ENCODE data around the gene CILP.

CILP gene

DNA sequence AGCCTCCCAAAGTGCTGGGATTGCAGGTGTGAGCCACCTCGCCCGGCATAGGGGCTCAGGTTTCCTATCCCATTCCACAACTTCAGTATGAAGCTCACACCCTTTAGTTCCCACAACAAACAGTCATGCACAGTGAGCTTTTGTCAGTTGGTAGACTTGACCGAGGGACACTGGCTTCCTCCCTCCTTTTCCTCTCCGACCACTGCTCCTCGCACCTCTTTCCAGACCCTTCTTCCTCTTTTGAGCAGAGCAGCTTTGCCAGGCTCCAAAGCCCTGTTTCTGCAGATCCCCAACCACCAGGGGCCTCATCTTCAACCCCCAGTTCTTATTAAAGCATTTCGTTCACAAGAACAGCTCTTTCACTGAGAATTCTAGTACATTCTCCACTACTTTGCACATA lies 12.7 kb upstream of the CILP start:
- DNase-seq (ENCODE audit: insufficient read length, low spot score) = no peak
- no peak for FAIRE-seq
- TF ChIP-seq, protein P1, sequence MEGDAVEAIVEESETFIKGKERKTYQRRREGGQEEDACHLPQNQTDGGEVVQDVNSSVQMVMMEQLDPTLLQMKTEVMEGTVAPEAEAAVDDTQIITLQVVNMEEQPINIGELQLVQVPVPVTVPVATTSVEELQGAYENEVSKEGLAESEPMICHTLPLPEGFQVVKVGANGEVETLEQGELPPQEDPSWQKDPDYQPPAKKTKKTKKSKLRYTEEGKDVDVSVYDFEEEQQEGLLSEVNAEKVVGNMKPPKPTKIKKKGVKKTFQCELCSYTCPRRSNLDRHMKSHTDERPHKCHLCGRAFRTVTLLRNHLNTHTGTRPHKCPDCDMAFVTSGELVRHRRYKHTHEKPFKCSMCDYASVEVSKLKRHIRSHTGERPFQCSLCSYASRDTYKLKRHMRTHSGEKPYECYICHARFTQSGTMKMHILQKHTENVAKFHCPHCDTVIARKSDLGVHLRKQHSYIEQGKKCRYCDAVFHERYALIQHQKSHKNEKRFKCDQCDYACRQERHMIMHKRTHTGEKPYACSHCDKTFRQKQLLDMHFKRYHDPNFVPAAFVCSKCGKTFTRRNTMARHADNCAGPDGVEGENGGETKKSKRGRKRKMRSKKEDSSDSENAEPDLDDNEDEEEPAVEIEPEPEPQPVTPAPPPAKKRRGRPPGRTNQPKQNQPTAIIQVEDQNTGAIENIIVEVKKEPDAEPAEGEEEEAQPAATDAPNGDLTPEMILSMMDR (IDR thresholded peaks at IDR 0.05; ENCODE audit: insufficient read depth, missing control alignments) = no peak

DNA sequence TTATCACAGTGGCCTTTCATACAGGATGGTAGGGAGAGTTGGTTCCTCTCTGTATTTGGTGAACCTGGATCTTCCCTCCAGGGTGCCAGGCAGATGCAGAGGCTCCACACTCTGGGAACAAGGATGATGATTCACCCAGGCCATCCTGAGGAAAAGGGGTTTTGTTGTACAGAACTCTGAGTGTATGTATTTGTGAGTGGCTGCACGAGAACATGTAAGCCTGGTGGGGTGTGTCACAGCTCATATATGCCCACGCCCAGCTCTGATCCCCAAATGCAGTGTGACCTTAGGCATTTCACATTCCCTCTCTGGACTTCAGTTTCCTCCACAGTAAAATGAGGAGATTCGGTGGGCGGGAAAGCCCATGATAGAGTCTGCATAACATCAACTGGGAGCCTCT lies 11.6 kb upstream of the CILP start:
- TF ChIP-seq, protein P1 (IDR thresholded peaks at IDR 0.05; ENCODE audit: insufficient read depth, missing control alignments) = no peak
- DNase-seq (ENCODE audit: insufficient read length, low spot score) (no peak), FAIRE-seq (no peak)

DNA sequence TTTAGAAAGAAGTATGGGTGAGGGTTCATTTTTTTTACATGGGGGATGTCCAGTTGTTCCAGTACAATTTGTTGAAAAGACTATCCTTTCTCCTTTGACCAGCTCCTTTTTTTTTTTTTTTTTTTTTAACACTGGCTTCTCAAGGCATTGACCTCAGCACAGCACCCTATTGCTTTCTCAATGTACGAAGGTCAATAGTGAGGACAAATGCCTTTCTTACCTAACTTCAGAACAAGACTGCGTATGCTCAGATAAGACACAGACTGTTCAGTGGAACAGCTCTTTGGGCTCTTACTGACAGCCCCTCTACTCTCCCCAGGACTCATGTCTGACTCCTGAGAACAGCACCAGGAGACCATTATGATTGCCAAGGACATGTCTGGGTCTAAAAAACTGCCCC lies 10.4 kb upstream of the CILP start:
- no peak for FAIRE-seq

DNA sequence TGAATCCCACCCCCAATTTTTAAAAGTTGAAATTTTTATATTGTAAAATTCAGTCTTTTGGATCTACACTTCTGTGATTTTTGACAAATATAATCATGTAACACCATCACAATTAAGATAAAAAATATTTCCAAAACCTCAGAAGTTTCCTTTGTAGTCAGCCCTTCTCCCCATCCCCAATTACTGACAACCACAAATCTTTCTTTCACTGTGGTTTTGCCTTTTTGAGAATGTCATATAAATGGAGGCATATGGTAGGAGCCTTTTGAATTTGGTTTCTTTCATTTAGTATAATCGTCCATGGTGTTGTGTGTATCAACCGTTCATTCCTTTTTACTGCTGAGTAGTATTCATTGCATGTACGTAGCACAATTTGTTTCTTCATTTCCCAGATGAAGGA lies 7.9 kb upstream of the CILP start:
- DNase-seq (ENCODE audit: insufficient read length, low spot score) = no peak
- FAIRE-seq = no peak
- TF ChIP-seq, protein P1 (IDR thresholded peaks at IDR 0.05; ENCODE audit: insufficient read depth, missing control alignments) = no peak

More for the DNA sequence above, 10.4 kb upstream of the CILP start:
- TF ChIP-seq, protein P1 (IDR thresholded peaks at IDR 0.05; ENCODE audit: insufficient read depth, missing control alignments) = no peak
- DNase-seq (ENCODE audit: insufficient read length, low spot score) = no peak

DNA sequence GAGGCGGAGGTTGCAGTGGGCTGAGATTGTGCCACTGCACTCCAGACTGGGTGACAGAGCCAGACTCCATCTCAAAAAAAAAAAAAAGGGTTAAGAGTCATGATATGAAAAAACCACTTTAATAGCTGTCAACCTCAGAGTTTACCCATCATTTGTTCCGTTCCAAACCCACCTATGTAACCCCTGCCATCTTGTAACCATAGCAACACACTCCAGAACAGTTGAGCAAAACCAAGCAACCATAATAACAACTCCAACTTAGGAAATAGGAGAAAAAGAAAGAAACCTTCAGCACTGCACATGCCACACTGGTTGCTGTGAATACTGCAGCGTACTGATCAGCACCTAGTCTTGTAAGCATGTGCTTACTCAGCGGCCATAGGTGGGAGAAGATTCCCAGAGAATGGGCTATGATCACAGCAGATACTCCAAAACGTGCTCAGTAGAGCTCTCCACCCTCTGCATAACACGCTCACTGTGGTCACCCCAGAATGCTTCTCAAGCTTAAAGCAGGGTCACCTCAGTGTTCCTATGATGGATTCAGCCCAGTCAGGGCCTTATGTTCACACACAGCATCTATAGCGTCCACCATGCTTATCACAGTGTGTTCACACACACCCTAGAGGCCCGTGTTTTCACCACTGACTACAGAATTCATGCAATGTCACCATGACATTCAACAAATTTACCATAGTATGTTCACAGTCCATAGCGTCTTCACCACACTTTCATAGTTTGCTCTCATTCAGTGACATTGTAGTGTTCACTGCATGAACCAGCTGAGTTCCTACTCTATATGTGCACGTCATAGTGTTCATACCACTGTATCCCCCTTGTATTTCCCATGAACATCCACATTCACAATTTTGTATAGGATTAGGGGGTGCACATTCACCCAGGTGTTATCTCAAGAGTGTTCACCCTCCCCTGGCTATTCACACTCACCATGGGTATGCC lies 6.5 kb upstream of the CILP start:
- TF ChIP-seq, protein P1 (IDR thresholded peaks at IDR 0.05; ENCODE audit: insufficient read depth, missing control alignments) = no peak
- DNase-seq (ENCODE audit: insufficient read length, low spot score) (no peak), FAIRE-seq (no peak)

DNA sequence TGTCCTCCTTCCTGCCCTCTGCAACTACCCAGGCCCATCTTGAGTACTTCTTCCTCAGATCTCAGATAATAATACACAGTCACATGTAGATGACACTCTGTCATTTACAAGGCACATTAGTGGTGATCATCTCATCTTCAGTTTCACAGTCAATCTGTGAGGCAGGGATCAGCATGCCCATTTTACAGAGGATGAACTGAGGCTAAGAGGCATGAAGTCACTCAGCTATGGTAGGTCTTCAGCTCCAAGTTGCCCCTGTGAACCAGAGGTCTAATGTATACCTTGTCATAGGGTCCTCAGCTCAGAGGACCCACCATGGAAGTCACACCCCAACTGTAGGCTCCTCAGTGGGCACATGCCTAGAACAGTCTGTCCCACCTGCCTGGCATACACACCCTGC lies 4.2 kb upstream of the CILP start:
- TF ChIP-seq, protein P1 (IDR thresholded peaks at IDR 0.05; ENCODE audit: insufficient read depth, missing control alignments) = no peak
- FAIRE-seq = no peak
- no peak for DNase-seq (ENCODE audit: insufficient read length, low spot score)

DNA sequence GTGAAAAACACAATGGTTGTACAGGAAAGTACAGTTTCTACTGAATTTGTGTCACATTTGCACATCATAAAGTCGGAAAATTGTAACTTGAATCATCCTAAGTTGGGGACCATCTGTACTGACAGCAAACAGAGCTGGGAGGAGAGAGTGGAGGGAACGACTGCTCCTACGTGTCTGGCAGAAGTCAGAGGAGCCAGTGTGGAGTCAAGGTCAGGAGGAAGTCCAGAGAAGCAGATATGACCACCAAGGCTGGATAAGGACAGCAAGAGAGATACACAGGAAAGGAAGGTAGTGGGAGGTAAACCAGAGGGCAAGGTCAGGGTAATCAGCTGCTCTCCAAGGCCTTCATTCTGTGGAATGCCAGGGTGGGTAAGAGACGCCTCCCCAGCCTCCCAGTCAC lies 2.7 kb upstream of the CILP start:
- DNase-seq (ENCODE audit: insufficient read length, low spot score) (no peak), FAIRE-seq (no peak)
- TF ChIP-seq, protein P1 (IDR thresholded peaks at IDR 0.05; ENCODE audit: insufficient read depth, missing control alignments) = no peak

Data from D721Med (cell line).